Muscle layer of colon (tissue), 2 donors: ENCODE measurements around the gene C16orf87.

Source experiments
- H3K27ac ChIP-seq: one replicate; pipeline ENCODE4 v1.7.0; 2013; ENCODE audit warnings: low read depth, mild to moderate bottlenecking, low read length, moderate library complexity
- H3K27me3 ChIP-seq, 2 donors: one replicate each; pipeline ENCODE4 v1.7.0; 2013; ENCODE audit warnings: low read length in 2 of 2, mild to moderate bottlenecking in 2 of 2; ENCODE audit not compliant: insufficient read depth in 2 of 2, control insufficient read depth in 1 of 2
- H3K36me3 ChIP-seq: one replicate; pipeline ENCODE4 v1.7.0; 2013; ENCODE audit warnings: mild to moderate bottlenecking, low read length; ENCODE audit not compliant: insufficient read depth
- H3K4me1 ChIP-seq: one replicate; pipeline ENCODE4 v1.7.0; 2013; ENCODE audit warnings: mild to moderate bottlenecking, low read length; ENCODE audit not compliant: insufficient read depth
- H3K4me3 ChIP-seq, 2 donors: one replicate each; pipeline ENCODE4 v1.7.0; 2013; ENCODE audit warnings: low read length in 2 of 2, low read depth in 1 of 2, mild to moderate bottlenecking in 1 of 2, moderate library complexity in 1 of 2
- H3K9ac ChIP-seq: one replicate; pipeline ENCODE4 v1.7.0; 2013; ENCODE audit warnings: low read length
- H3K9me3 ChIP-seq: one replicate; pipeline ENCODE4 v1.7.0; 2013; ENCODE audit warnings: mild to moderate bottlenecking, low read length
- donor health status: abdominal sarcoma.
- donor health status: Adenocarcinoma of cecum.

C16orf87 gene

GRCh38 chr16:46813611-46814010 lies 17.4 kb downstream of the C16orf87 start:
- Histone ChIP-seq H3K4me3 (no peak overlapping the region), H3K4me1 (no peaks in the 10 kb centered on the region), H3K27me3 (no peaks in the 10 kb centered on the region), H3K9ac (no peak overlapping the region), H3K36me3 (no peaks in the 10 kb centered on the region), H3K9me3 (no peaks in the 10 kb centered on the region), H3K27ac (no peak overlapping the region)

- H3K4me3 ChIP-seq = no peak overlapping the region
- no peaks in the 10 kb centered on the region for H3K36me3 ChIP-seq
- no peak overlapping the region for H3K9ac ChIP-seq
- H3K4me1 ChIP-seq = no peaks in the 10 kb centered on the region
- H3K27ac ChIP-seq = no peak overlapping the region
- H3K9me3 ChIP-seq = no peaks in the 10 kb centered on the region
- H3K27me3 ChIP-seq = no peaks in the 10 kb centered on the region
Observed at GRCh38 chr16:46812781-46813540, 18.0 kb downstream of the C16orf87 start.

- H3K27ac ChIP-seq = no peak overlapping the region
- no peaks in the 10 kb centered on the region for H3K27me3 ChIP-seq
- no peaks in the 10 kb centered on the region for H3K9me3 ChIP-seq
Observed at GRCh38 chr16:46811682-46812081, 19.3 kb downstream of the C16orf87 start.

GRCh38 chr16:46808997-46809396 lies 22.0 kb downstream of the C16orf87 start:
- no peaks in the 10 kb centered on the region for H3K9me3 ChIP-seq
- no peak overlapping the region for H3K4me3 ChIP-seq
- H3K27ac ChIP-seq = no peak overlapping the region
- H3K4me1 ChIP-seq = no peaks in the 10 kb centered on the region
- no peaks in the 10 kb centered on the region for H3K27me3 ChIP-seq
- no peaks in the 10 kb centered on the region for H3K36me3 ChIP-seq
- no peak overlapping the region for H3K9ac ChIP-seq

More at GRCh38 chr16:46811682-46812081, 19.3 kb downstream of the C16orf87 start:
- H3K36me3 ChIP-seq = no peaks in the 10 kb centered on the region
- no peak overlapping the region for H3K9ac ChIP-seq
- no peak overlapping the region for H3K4me3 ChIP-seq
- H3K4me1 ChIP-seq = no peaks in the 10 kb centered on the region

- Histone ChIP-seq H3K4me3 (no peak overlapping the region), H3K9ac (no peak overlapping the region), H3K36me3 (no peaks in the 10 kb centered on the region), H3K27me3 (no peaks in the 10 kb centered on the region), H3K9me3 (no peaks in the 10 kb centered on the region), H3K27ac (no peak overlapping the region), H3K4me1 (no peaks in the 10 kb centered on the region)
Observed at GRCh38 chr16:46807336-46807735, 23.6 kb downstream of the C16orf87 start.

GRCh38 chr16:46803373-46803772 lies 27.6 kb downstream of the C16orf87 start:
- Histone ChIP-seq H3K36me3 (no peaks in the 10 kb centered on the region), H3K9me3 (no peaks in the 10 kb centered on the region), H3K4me1 (no peaks in the 10 kb centered on the region), H3K4me3 (no peak overlapping the region), H3K27ac (no peak overlapping the region), H3K9ac (no peak overlapping the region), H3K27me3 (no peaks in the 10 kb centered on the region)

GRCh38 chr16:46801428-46802049 lies 29.4 kb downstream of the C16orf87 start:
- no peak overlapping the region for H3K27ac ChIP-seq
- no peaks in the 10 kb centered on the region for H3K27me3 ChIP-seq
- H3K9me3 ChIP-seq = no peaks in the 10 kb centered on the region
- no peak overlapping the region for H3K9ac ChIP-seq
- H3K4me1 ChIP-seq = no peaks in the 10 kb centered on the region
- no peaks in the 10 kb centered on the region for H3K36me3 ChIP-seq
- H3K4me3 ChIP-seq = no peak overlapping the region

- H3K27ac ChIP-seq = no peak overlapping the region
- H3K9me3 ChIP-seq = no peaks in the 10 kb centered on the region
- H3K27me3 ChIP-seq = no peaks in the 10 kb centered on the region
- no peak overlapping the region for H3K9ac ChIP-seq
- H3K4me1 ChIP-seq = no peaks in the 10 kb centered on the region
- no peaks in the 10 kb centered on the region for H3K36me3 ChIP-seq
- H3K4me3 ChIP-seq = no peak overlapping the region
Observed at GRCh38 chr16:46800494-46800893, 30.5 kb downstream of the C16orf87 start.

- Histone ChIP-seq H3K4me1 (no peaks in the 10 kb centered on the region), H3K27me3 (no peaks in the 10 kb centered on the region), H3K36me3 (no peaks in the 10 kb centered on the region), H3K9ac (no peak overlapping the region), H3K27ac (no peak overlapping the region), H3K4me3 (no peak overlapping the region), H3K9me3 (no peaks in the 10 kb centered on the region)
Observed at GRCh38 chr16:46797501-46797900, 33.5 kb downstream of the C16orf87 start.

- H3K9ac ChIP-seq = no peak overlapping the region
- H3K4me1 ChIP-seq = no peaks in the 10 kb centered on the region
Observed at GRCh38 chr16:46796764-46797269, 34.2 kb downstream of the C16orf87 start.

GRCh38 chr16:46793841-46794240 lies 37.1 kb downstream of the C16orf87 start:
- Histone ChIP-seq H3K9me3 (no peaks in the 10 kb centered on the region), H3K27me3 (no peaks in the 10 kb centered on the region), H3K4me1 (peaks cover 6% of the 10 kb centered on the region), H3K36me3 (no peaks in the 10 kb centered on the region), H3K9ac (no peak overlapping the region), H3K4me3 (no peak overlapping the region), H3K27ac (no peak overlapping the region)

More at GRCh38 chr16:46796764-46797269, 34.2 kb downstream of the C16orf87 start:
- Histone ChIP-seq H3K4me3 (no peak overlapping the region), H3K9me3 (no peaks in the 10 kb centered on the region), H3K27ac (no peak overlapping the region), H3K27me3 (no peaks in the 10 kb centered on the region), H3K36me3 (no peaks in the 10 kb centered on the region)
